ENCODE measurements around the gene IL3RA.
A peak's percentile ranks its signal among the peaks of the same experiment; 100 is the strongest.

The IL3RA gene

GRCh38 chrX:1380672-1381233 lies 44.2 kb downstream of the IL3RA start:
- peak in 1 of 2 experiments; percentile 32 for DNase-seq (ENCODE audit: low read depth in 1 of 2, low spot score in 1 of 2)

GRCh38 chrX:1384658-1385252 lies 48.2 kb downstream of the IL3RA start:
- in situ Hi-C loops (cut with HindIII; ENCODE audit: low pct_unique_long_range_greater_than_20kb, low sequenced_read_pairs): no loop called here

More at GRCh38 chrX:1380672-1381233, 44.2 kb downstream of the IL3RA start:
- no peak for TF ChIP-seq JUND (IDR thresholded peaks at IDR 0.05; ENCODE audit: low read depth)
- in situ Hi-C loops (cut with HindIII; ENCODE audit: low pct_unique_long_range_greater_than_20kb, low sequenced_read_pairs): no loop called here

DNA sequence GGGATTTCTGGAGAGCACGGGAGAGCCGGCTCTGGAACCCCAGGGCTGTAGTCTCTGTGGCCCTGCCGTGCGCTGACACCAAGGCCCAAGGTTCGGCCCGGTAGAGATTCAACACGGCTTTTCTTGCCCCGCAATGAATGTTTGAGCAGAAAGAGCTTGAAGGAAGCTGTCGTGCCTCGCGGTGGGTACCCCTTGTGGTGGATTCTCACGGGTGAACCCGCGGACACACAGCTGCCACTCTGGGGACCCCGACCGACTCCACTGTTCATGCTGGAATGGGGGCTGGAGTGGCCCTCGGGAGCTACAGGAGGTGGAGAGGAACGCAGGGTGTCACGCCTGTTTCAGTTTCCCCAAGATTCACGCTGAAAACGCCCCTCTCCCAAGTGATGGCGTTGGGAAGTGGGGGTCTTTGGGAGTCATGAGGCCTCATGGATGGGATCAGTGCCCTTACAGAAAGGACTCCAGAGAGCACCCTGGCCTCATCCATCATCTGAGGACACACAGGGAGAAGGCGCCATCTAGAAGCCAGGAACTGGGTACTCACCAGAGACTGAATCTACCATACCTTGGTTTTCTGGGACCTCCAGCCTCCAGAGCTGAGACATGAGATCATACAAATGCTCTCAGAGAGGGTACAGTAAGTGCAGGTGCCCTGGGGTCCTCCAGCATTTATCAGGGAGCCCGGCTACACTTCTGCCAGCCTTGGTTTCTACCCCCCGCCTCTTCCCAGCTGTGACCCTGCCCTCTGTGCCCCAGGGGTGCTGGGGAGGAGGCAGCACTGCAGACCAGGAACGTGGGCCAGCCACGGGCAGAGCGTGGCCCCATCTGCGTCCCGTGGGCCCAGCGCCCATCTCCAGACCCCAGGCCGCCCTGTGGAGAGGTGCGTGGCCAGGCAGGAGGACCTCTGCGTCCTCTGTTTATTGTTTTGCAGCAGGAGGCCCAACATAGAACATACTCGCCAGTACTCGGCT lies 49.0 kb downstream of the IL3RA start:
- TF ChIP-seq JUND (IDR thresholded peaks at IDR 0.05; ENCODE audit: low read depth): no peak
- no peak for DNase-seq (ENCODE audit: low read depth in 1 of 2, low spot score in 1 of 2)
- in situ Hi-C loops (cut with HindIII; ENCODE audit: low pct_unique_long_range_greater_than_20kb, low sequenced_read_pairs): no loop called here

More at GRCh38 chrX:1384658-1385252, 48.2 kb downstream of the IL3RA start:
- TF ChIP-seq JUND (IDR thresholded peaks at IDR 0.05; ENCODE audit: low read depth): no peak
- no peak for DNase-seq (ENCODE audit: low read depth in 1 of 2, low spot score in 1 of 2)

- in situ Hi-C loops (cut with HindIII; ENCODE audit: low pct_unique_long_range_greater_than_20kb, low sequenced_read_pairs): no loop called here
- TF ChIP-seq JUND (IDR thresholded peaks at IDR 0.05; ENCODE audit: low read depth): no peak
- DNase-seq (ENCODE audit: low read depth in 1 of 2, low spot score in 1 of 2): no peak
These were observed 49.9 kb downstream of the IL3RA start for GRCh38 chrX:1386338-1387127.

DNA sequence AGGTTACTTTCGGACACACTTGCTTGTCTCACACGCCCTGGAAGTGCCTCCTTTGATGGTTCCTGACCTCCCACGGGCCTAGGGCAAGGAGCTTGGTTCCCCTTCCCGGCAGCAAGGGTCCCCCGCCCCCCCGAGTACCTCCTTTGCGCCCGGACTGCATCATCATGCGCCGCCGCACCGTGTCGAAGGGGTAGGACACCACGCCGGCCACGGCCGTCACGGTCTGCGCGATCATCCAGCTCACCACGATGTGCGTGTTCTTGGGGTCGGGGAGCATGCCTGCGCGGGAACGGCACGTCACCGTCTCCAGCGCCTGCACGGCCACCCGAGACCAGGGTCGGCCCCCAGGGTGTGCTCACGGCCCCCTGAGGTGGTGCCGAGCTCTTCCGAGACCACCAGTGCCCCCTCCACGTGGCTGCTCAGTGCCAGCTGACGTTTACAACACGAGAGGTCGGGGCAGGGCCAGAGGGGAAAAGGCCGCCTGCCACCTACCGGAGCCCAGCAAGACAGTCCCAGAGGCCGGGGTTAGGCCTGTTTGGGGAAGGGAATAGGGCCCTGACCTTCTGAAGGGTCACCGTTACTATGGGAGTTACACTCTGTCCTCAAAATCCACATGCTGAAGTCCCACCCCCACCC lies 50.7 kb downstream of the IL3RA start:
- in situ Hi-C loops (cut with HindIII; ENCODE audit: low pct_unique_long_range_greater_than_20kb, low sequenced_read_pairs): no loop called here
- no peak for DNase-seq (ENCODE audit: low read depth in 1 of 2, low spot score in 1 of 2)
- TF ChIP-seq JUND (IDR thresholded peaks at IDR 0.05; ENCODE audit: low read depth): no peak

- DNase-seq (ENCODE audit: low read depth in 1 of 2, low spot score in 1 of 2): no peak
- TF ChIP-seq JUND (IDR thresholded peaks at IDR 0.05; ENCODE audit: low read depth): no peak
- in situ Hi-C loops (cut with HindIII; ENCODE audit: low pct_unique_long_range_greater_than_20kb, low sequenced_read_pairs): no loop called here
These were observed 52.1 kb downstream of the IL3RA start for GRCh38 chrX:1388651-1389050.

DNA sequence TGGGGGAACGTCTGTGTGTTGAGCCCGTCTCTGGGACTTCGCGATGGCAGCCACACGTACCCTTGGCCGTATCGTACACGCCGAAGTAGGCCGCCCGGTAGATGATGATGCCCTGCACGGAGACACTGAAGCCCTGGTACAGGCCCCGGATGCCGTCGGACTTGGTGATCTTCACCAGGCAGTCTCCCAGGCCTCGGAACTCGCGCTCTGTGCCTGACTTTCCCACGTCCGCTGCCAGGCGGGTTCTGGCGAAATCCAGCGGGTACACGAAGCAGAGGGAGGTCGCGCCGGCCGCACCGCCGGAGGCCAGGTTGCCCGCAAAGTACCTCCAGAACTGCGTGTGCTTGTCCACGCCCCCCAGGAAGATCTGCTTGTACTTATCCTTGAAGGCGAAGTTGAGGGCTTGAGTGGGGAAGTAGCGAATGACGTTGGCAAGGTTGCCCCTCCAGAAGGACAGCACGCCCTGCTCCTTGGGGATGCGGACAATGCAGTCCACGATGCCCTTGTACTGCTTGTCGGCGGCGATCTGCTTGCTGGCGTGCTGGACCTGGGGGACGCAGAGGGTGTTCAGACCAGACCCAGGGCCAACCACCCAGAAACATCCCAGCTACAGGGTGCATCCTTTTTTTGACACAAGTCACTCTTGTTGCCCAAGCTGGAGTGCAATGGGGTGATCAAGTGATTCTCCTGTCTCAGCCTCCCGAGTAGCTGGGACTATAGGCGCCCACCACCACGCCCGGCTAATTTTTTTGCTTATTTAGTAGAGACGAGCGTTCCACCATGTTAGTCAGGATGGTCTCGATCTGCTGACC lies 52.8 kb downstream of the IL3RA start:
- TF ChIP-seq JUND (IDR thresholded peaks at IDR 0.05; ENCODE audit: low read depth): no peak
- in situ Hi-C loops (cut with HindIII; ENCODE audit: low pct_unique_long_range_greater_than_20kb, low sequenced_read_pairs): no loop called here
- no peak for DNase-seq (ENCODE audit: low read depth in 1 of 2, low spot score in 1 of 2)

DNA sequence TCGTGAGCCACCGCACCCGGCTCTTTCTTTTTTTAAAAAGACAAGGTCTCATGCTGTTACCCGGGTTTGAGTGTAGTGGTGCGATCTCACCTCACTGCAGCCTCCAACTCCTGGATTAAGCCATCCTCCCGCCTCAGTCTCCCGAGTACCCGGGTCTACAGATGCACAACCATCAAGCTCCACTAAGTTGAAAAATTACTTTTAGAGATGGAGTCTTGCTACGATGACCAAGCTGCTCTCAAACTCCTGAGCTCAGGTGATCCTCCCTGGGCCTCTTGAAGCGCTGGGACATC lies 53.4 kb downstream of the IL3RA start:
- no peak for TF ChIP-seq JUND (IDR thresholded peaks at IDR 0.05; ENCODE audit: low read depth)
- in situ Hi-C loops (cut with HindIII; ENCODE audit: low pct_unique_long_range_greater_than_20kb, low sequenced_read_pairs): no loop called here

GRCh38 chrX:1390621-1391369 lies 54.2 kb downstream of the IL3RA start:
- DNase-seq (ENCODE audit: low read depth in 1 of 2, low spot score in 1 of 2): no peak
- in situ Hi-C loops (cut with HindIII; ENCODE audit: low pct_unique_long_range_greater_than_20kb, low sequenced_read_pairs): no loop called here
- TF ChIP-seq JUND (IDR thresholded peaks at IDR 0.05; ENCODE audit: low read depth): no peak

More for the DNA sequence above, 53.4 kb downstream of the IL3RA start:
- DNase-seq (ENCODE audit: low read depth in 1 of 2, low spot score in 1 of 2): no peak

- in situ Hi-C loops (cut with HindIII; ENCODE audit: low pct_unique_long_range_greater_than_20kb, low sequenced_read_pairs): no loop called here
- TF ChIP-seq JUND (IDR thresholded peaks at IDR 0.05; ENCODE audit: low read depth): no peak
- peak in 1 of 2 experiments; percentile 77 for DNase-seq (ENCODE audit: low read depth in 1 of 2, low spot score in 1 of 2)
These were observed 54.8 kb downstream of the IL3RA start for GRCh38 chrX:1391370-1391706.

Data from T47D (cell line).